GM23338 (cell line): ENCODE results near the gene MYO1D. TPM values are rescaled to one million over a fixed set of nuclear protein-coding genes. Genes with fewer than 3 reads are reported as not detected.

ENCODE experiments used
- ATAC-seq: fragments of 200-7000 bp; cut with Tn5 transposase; 3 replicates; pipeline ENCODE4 v1.9.1; 2020
- DNase-seq: peaks from one replicate; pipeline ENCODE4 v3.0.0-alpha.2; 2015; ENCODE audit warnings: low spot score
- H2AFZ ChIP-seq: fragments of 200-600 bp; sonication (generic); 2 replicates; pipeline ENCODE4 v1.8.0; 2016; ENCODE audit warnings: antibody characterized with exemption, mild to moderate bottlenecking, moderate library complexity
- H3F3A ChIP-seq: fragments of 200-600 bp; sonication (generic); replicated peaks from 2 replicates; pipeline ENCODE4 v1.8.0; 2017; ENCODE audit warnings: antibody characterized with exemption, mixed run types, low read depth
- H3K27ac ChIP-seq: fragments of 200-600 bp; sonication (generic); 2 replicates; pipeline ENCODE4 v1.6.1; 2016; ENCODE audit warnings: low read depth
- H3K27me3 ChIP-seq: fragments of 200-600 bp; sonication (generic); 2 replicates; pipeline ENCODE4 v1.8.0; 2016; ENCODE audit warnings: mild to moderate bottlenecking, mixed run types, moderate library complexity; ENCODE audit not compliant: insufficient read depth
- H3K36me3 ChIP-seq: fragments of 200-600 bp; sonication (generic); 2 replicates; pipeline ENCODE4 v1.8.0; 2016; ENCODE audit warnings: mild to moderate bottlenecking; ENCODE audit not compliant: insufficient read depth
- H3K4me1 ChIP-seq: fragments of 200-600 bp; sonication (generic); 2 replicates; pipeline ENCODE4 v1.8.0; 2016; ENCODE audit warnings: mild to moderate bottlenecking, moderate library complexity; ENCODE audit not compliant: insufficient read depth
- H3K4me2 ChIP-seq: fragments of 200-600 bp; sonication (generic); 2 replicates; pipeline ENCODE4 v1.7.1; 2017; ENCODE audit warnings: mixed run types
- H3K4me3 ChIP-seq: fragments of 200-600 bp; sonication (generic); 2 replicates; pipeline ENCODE4 v1.6.1; 2016; ENCODE audit warnings: mixed run types
- H3K79me2 ChIP-seq: fragments of 200-600 bp; sonication (generic); replicated peaks from 2 replicates; pipeline ENCODE4 v1.8.0; 2017; ENCODE audit warnings: mild to moderate bottlenecking; ENCODE audit not compliant: insufficient read depth
- H3K9me2 ChIP-seq: fragments of 200-600 bp; sonication (generic); 2 replicates; pipeline ENCODE4 v1.8.0; 2017; ENCODE audit not compliant: insufficient read depth
- H4K20me1 ChIP-seq: fragments of 200-600 bp; sonication (generic); replicated peaks from 2 replicates; pipeline ENCODE4 v1.8.0; 2017; ENCODE audit warnings: mild to moderate bottlenecking; ENCODE audit not compliant: insufficient read depth
- H3K27ac Mint-ChIP-seq: 2 replicates; pipeline ENCODE4 v1.8.0; 2020; ENCODE audit warnings: inconsistent platforms, mild to moderate bottlenecking, moderate library complexity, mixed read lengths
- H3K27me3 Mint-ChIP-seq: 3 replicates; pipeline ENCODE4 v1.8.0; 2022; ENCODE audit warnings: low read depth, mild to moderate bottlenecking, moderate library complexity, mixed read lengths, inconsistent platforms; ENCODE audit not compliant: insufficient read depth, poor library complexity
- H3K36me3 Mint-ChIP-seq: 3 replicates; pipeline ENCODE4 v1.8.0; 2021; ENCODE audit warnings: low read depth, mild to moderate bottlenecking, inconsistent platforms, moderate library complexity, mixed read lengths
- H3K4me1 Mint-ChIP-seq: 3 replicates; pipeline ENCODE4 v1.8.0; 2020; ENCODE audit warnings: mild to moderate bottlenecking, inconsistent platforms, mixed read lengths
- H3K4me3 Mint-ChIP-seq: 3 replicates; pipeline ENCODE4 v1.8.0; 2021; ENCODE audit warnings: moderate library complexity, mild to moderate bottlenecking, inconsistent platforms, mixed read lengths
- H3K9me3 Mint-ChIP-seq: 3 replicates; pipeline ENCODE4 v1.8.0; 2020; ENCODE audit warnings: moderate library complexity, mild to moderate bottlenecking, inconsistent platforms, mixed read lengths
- CREB1 ChIP-seq: fragments of 250-450 bp; sonication (Bioruptor Pico); IDR thresholded peaks from 2 replicates; pipeline ENCODE4 v1.5.0; 2020; ENCODE audit warnings: low read depth, mild to moderate bottlenecking, moderate library complexity
- ETS1 ChIP-seq: IDR thresholded peaks from 2 replicates; pipeline ENCODE4 v1.6.1; 2016; ENCODE audit warnings: antibody characterized with exemption
- EZH2 ChIP-seq: fragments of 200-600 bp; sonication (generic); IDR thresholded peaks from one replicate; pipeline ENCODE4 v1.8.0; 2017; ENCODE audit warnings: antibody characterized with exemption, mild to moderate bottlenecking, low read depth; ENCODE audit not compliant: unreplicated experiment
- EZH2phosphoT487 ChIP-seq: fragments of 200-600 bp; sonication (generic); IDR thresholded peaks from one replicate; pipeline ENCODE4 v1.8.1; 2018; ENCODE audit warnings: antibody characterized with exemption; ENCODE audit not compliant: unreplicated experiment
- JUNB ChIP-seq: IDR thresholded peaks from one replicate; pipeline ENCODE4 v1.6.1; 2016; ENCODE audit warnings: antibody characterized with exemption; ENCODE audit not compliant: unreplicated experiment
- NANOG ChIP-seq: IDR thresholded peaks from 2 replicates; pipeline ENCODE4 v1.6.1; 2016; ENCODE audit warnings: antibody characterized with exemption, borderline replicate concordance
- POLR2AphosphoS5 ChIP-seq: IDR thresholded peaks from 2 replicates; pipeline ENCODE4 v1.6.1; 2016; ENCODE audit warnings: antibody characterized with exemption, low read depth
- STAT1 ChIP-seq: IDR thresholded peaks from one replicate; pipeline ENCODE4 v1.6.1; 2016; ENCODE audit warnings: antibody characterized with exemption; ENCODE audit not compliant: unreplicated experiment
- ZNF114 ChIP-seq: fragments of 250-450 bp; sonication (Bioruptor Pico); IDR thresholded peaks from 2 replicates; pipeline ENCODE4 v1.5.0; 2020; ENCODE audit warnings: mild to moderate bottlenecking, moderate library complexity
- ZNF331 ChIP-seq: fragments of 250-450 bp; sonication (Bioruptor Pico); IDR thresholded peaks from 2 replicates; pipeline ENCODE4 v1.5.0; 2020; ENCODE audit warnings: low read depth, mild to moderate bottlenecking, moderate library complexity
- ZNF462 ChIP-seq: fragments of 250-450 bp; sonication (Bioruptor Pico); IDR thresholded peaks from 2 replicates; pipeline ENCODE4 v1.5.0; 2020; ENCODE audit warnings: mild to moderate bottlenecking, moderate library complexity
- polyA plus RNA-seq: library from polyadenylated mRNA; unstranded; fragments of >200 nt; fragmentation: Nextera tagmentation; extraction: Ambion mirVana; gene quantifications from 2 replicates; pipeline ENCODE4 v1.2.1, GENCODE V29; 2016
- total RNA-seq: library from RNA; depleted of rRNA; stranded (reverse); fragments of >200 nt; shearing (Covaris generic); gene quantifications from 2 replicates; pipeline ENCODE4 v1.2.3, GENCODE V29; 2014
- TF ChIP-seq, protein P1 (sequence below), 2 experiments: fragments of 200-600 bp in 1 of 2; sonication (generic) in 1 of 2; conservative IDR thresholded peaks; 2 replicates each; pipeline versions ENCODE4 v1.5.1 to v1.6.1; 2016 to 2017; ENCODE audit warnings: antibody characterized with exemption in 2 of 2, low read depth in 2 of 2, mild to moderate bottlenecking in 2 of 2, moderate library complexity in 1 of 2
- TF ChIP-seq, protein P2 (sequence below): IDR thresholded peaks from one replicate; pipeline ENCODE4 v1.6.1; 2018; ENCODE audit warnings: antibody characterized with exemption; ENCODE audit not compliant: unreplicated experiment

MYO1D gene
- total and polyA plus RNA-seq, 2 experiments from 2014 or later: 8.6 to 28.6 TPM

DNA sequence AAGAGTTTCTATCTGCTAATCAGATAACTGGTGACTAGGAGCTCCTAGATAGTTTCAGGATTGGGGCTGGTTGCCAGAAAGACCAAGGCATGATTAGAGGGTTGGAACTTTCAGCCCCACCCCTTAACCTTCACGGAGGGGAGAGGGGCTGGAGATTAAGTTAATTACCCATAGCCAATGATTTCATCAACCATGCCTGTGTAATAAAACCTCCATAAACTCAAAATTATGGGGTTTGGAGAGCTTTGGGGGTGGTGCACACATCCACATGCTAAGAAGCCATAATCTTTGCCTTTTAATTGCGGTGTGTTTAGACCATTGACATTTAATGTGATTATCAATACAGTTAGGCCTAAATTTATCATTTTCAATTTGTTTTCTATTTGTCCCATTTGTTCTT is 228.5 kb downstream of the MYO1D start:
- H3K27ac ChIP-seq: no peak overlapping the region
- H2AFZ ChIP-seq: no peak overlapping the region
- no peaks in the 10 kb centered on the region for H3K79me2 ChIP-seq
- DNase-seq (no peak), ATAC-seq (no peak)
- no peaks in the 10 kb centered on the region for H3K4me1 ChIP-seq
- H3K4me3 ChIP-seq: no peak overlapping the region
- no peaks in the 10 kb centered on the region for H3F3A ChIP-seq
- H3K9me2 ChIP-seq: no peaks in the 10 kb centered on the region
- Mint-ChIP-seq H3K4me1 (no peaks in the 10 kb centered on the region), H3K27ac (no peak overlapping the region), H3K9me3 (peaks cover 5% of the 10 kb centered on the region; the same call in 1 of the 3 replicates), H3K36me3 (peaks cover 33% of the 10 kb centered on the region), H3K27me3 (no peaks in the 10 kb centered on the region), H3K4me3 (no peak overlapping the region)
- no peaks in the 10 kb centered on the region for H3K27me3 ChIP-seq
- H3K4me2 ChIP-seq: no peak overlapping the region
- no peak for TF ChIP-seq ZNF331
- no peak for TF ChIP-seq ZNF462 (CRISPR knock-in tag)
- no peak for TF ChIP-seq POLR2AphosphoS5
- TF ChIP-seq, protein P1, sequence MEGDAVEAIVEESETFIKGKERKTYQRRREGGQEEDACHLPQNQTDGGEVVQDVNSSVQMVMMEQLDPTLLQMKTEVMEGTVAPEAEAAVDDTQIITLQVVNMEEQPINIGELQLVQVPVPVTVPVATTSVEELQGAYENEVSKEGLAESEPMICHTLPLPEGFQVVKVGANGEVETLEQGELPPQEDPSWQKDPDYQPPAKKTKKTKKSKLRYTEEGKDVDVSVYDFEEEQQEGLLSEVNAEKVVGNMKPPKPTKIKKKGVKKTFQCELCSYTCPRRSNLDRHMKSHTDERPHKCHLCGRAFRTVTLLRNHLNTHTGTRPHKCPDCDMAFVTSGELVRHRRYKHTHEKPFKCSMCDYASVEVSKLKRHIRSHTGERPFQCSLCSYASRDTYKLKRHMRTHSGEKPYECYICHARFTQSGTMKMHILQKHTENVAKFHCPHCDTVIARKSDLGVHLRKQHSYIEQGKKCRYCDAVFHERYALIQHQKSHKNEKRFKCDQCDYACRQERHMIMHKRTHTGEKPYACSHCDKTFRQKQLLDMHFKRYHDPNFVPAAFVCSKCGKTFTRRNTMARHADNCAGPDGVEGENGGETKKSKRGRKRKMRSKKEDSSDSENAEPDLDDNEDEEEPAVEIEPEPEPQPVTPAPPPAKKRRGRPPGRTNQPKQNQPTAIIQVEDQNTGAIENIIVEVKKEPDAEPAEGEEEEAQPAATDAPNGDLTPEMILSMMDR (conservative IDR thresholded peaks at IDR 0.05; ENCODE audit: low read depth in 2 of 2): no peak
- TF ChIP-seq JUNB: no peak
- TF ChIP-seq, protein P2, sequence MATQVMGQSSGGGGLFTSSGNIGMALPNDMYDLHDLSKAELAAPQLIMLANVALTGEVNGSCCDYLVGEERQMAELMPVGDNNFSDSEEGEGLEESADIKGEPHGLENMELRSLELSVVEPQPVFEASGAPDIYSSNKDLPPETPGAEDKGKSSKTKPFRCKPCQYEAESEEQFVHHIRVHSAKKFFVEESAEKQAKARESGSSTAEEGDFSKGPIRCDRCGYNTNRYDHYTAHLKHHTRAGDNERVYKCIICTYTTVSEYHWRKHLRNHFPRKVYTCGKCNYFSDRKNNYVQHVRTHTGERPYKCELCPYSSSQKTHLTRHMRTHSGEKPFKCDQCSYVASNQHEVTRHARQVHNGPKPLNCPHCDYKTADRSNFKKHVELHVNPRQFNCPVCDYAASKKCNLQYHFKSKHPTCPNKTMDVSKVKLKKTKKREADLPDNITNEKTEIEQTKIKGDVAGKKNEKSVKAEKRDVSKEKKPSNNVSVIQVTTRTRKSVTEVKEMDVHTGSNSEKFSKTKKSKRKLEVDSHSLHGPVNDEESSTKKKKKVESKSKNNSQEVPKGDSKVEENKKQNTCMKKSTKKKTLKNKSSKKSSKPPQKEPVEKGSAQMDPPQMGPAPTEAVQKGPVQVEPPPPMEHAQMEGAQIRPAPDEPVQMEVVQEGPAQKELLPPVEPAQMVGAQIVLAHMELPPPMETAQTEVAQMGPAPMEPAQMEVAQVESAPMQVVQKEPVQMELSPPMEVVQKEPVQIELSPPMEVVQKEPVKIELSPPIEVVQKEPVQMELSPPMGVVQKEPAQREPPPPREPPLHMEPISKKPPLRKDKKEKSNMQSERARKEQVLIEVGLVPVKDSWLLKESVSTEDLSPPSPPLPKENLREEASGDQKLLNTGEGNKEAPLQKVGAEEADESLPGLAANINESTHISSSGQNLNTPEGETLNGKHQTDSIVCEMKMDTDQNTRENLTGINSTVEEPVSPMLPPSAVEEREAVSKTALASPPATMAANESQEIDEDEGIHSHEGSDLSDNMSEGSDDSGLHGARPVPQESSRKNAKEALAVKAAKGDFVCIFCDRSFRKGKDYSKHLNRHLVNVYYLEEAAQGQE: no peak
- no peak for TF ChIP-seq EZH2phosphoT487
- TF ChIP-seq EZH2: no peak
- TF ChIP-seq CREB1: no peak
- no peak for TF ChIP-seq NANOG
- no peak for TF ChIP-seq ZNF114 (CRISPR knock-in tag)
- no peak for TF ChIP-seq ETS1
- no peak for TF ChIP-seq STAT1
- no peaks in the 10 kb centered on the region for H4K20me1 ChIP-seq
- H3K36me3 ChIP-seq: peaks cover 3% of the 10 kb centered on the region
